GM18508 (cell line): ENCODE results near the gene TRRAP.
"Not testable (repeated sequence)": the region's sequence is repeated elsewhere in the genome, so short reads cannot be mapped to it uniquely, and the experiment has no call there.

ENCODE experiments used
- ATAC-seq: cut with Tn5 transposase; IDR thresholded peaks from one replicate; pipeline ENCODE4 v1.9.1; 2021; ENCODE audit warnings: moderate number of reproducible peaks; ENCODE audit not compliant: insufficient read depth, unreplicated experiment

Gene TRRAP

DNA sequence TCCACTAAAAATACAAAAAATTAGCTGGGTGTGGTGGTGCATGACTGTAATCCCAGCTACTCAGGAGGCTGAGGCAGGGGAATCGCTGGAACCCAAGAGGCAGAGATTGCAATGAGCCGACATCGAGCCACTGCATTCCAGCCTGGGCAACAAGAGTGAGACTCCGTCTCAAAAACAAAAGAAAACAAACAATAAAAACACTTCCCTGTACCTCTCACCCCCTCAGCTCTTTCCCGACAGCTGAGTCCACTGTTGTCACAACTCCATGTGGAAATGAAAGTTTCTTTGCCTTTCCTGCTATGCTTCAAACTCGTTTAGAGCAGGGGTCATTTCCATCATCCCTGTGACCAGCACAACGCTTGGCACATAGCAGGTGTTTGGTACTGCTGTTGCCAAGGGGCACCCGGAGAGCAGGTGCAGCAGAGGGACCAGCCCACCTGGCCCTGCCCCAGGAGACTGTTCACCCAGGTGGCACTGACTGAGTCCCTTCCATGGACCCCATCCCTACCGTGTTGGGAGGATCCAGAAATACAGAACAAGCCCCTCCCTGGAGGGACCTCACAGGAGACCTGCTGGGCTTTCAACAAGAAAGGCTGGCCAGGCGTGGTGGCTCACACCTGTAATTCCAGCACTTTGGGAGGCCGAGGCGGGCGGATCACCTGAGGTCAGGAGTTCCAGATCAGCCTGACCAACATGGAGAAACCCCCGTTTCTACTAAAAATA, 13.4 kb upstream of the TRRAP start:
- ATAC-seq, result no peak

DNA sequence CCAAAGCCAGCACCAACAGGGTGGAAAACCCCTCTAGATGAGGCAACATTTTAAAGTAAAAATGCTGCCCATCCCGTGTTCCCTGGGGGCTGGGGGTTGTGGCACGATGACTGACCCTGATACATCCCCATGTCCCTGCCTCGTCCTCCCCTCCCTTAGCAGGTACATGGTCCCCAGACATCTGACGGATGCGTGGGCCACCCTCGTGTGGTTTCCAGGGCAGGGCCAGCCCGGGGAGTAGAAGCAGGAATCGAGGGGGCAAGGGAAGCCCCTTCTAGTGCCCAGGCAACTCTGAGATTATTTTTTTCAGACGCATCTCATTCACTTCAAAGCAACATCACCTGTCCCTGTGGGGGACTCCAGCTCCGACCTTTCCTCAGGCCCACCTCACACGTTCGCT, 12.0 kb upstream of the TRRAP start:
- ATAC-seq, result no peak

DNA sequence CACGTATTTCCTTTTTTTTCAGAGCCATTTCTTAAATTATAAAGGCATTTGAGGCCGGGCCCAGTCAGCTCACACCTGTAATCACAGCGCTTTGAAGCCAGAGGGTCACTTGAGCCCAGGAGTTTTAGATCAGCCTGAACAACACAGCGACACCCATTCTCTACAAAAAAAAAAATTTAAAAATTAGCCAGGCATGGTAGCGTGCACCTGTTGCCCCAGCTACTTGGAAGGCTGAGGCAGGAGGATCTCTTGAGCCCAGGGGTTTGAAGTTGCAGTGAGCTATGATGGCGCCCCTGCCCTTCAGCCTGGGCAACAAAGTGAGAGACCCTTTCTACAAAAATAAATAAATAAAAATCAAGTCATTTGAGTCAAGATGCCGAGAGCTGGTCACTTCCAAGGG, 11.6 kb upstream of the TRRAP start:
- no peak for ATAC-seq

DNA sequence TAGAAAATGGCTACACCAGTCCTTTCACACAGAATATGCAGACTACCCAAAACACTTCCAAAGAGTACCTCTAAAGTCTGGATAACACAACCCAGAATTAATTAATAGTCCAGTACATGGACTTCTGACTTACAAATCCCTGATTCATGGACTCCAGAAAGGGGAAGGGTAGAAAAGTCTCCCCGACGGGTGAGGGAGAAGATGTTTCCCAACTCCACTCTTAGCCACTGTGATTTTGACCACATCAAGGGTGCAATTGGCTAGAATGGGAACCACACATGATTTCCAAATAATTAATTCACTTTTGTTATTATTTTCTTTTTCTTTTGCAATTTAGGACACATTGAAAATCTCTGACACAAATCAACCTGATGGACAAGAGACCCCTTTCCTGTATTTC, 9.9 kb upstream of the TRRAP start:
- no peak for ATAC-seq

DNA sequence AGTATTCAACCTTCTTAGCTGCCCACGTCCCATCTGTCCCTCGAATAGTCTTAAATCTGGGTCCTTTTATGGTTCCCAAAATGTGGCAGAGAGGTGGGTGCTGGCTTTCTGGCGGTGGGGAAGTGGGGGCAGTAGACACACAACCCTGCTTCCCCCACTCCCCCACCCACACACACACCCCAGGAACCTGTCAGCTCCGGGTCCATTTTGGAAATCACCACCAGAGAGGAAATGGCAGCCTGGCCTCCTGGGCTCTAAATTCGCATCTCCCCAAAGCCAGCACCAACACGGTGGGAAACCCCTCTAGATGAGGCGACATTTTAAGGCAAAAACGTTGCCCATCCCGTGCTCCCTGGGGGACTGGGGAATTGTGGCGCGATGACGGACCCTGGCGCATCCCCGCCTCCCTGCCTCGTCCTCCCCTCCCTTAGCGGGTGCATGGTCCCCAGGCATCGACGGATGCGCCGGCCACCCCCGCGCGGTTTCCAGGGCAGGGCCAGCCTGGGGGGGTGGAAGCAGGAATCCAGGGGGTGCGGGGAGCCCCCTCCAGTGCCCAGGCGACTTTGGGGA, 9.2 kb upstream of the TRRAP start:
- no peak for ATAC-seq

DNA sequence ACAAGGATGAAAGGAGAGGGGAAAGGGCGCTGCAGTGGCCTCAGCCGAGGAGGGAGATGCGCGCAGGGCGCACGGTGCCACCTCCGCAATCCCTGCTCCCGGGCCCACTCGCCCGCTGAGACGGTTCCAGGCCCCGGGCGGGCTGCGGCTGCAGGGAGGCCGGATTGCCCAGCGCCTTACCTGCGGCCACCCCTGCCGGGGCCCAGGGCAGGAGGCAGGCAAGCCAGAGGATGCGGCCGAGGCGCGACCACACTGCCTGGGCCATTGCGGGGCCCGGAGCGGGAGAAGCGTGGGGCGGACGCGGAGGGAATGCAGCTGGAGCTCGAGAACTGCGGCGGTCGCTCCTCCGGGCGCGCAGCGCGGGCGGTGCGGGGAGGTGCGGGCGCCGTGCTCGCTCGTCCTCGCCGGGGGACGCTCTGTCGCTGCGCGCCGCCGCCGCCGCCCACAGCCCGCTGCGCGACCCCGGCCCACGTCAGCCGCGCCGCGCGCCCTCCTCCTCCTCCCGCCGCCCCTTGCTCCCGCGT, 8.7 kb upstream of the TRRAP start, which contains the start of gene TMEM130:
Gene TMEM130 (minus strand): TSS at position 418 of the 524 bp plus-strand sequence. CDS start 153 bp downstream, at position 265.
- no peak for ATAC-seq

DNA sequence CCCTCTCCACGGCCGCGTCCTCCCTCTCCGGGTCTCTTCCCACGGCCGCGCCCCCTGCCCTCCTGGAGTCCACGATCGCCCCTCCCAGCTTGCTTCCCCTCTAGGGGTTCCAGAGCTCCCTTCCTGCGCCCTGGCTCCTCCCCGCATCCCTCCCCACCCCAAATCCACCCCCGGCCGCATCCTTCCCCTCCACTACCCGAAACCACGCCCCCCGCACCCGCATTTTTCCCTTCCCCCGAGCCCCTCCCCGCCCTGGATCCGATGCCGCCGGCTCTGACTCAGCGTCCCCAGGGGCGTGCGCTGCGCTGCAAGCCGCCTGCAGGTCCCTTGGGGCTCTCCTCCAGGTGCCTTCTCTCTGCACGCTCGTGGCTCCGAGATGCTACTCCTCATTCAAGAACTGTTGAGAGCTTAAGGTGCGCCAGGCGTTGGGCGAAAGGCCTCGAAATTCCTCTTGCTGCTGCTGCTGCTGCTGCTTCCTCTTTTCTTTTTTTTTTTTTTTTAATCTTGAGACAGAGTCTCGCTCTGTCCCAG, 8.1 kb upstream of the TRRAP start:
- ATAC-seq, result no peak

DNA sequence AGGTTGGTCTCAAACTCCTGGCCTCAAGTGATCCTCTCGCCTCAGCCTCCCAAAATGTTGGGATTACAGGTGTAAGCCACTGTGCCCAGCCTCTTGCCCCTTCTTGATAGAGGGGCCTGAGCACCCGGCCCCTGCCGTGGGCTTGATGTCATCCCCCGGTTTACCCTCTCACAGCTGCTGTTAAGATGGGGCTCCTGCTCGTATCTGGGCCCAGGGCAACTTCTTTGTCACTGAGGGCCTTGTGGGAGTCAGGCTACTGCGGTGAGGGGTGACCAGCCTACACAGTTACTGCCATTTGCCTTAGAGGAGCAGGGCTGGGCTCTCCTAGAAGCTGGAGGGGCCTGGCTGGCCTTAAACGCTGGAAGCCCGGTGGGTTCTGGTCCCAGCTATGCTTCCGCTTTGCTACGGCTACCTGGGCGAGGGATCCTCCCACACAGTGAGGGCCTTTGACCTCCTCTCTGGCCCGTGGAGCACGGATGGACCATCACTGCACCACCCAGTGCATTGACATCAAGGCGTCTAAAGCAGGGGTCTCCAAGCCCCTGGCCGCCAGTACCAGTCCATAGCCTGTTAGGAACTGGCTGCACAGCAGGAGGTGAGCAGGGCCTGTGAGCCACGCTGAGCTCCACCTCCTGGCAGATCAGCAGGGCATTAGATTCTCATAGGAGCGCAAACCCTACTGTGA, 7.4 kb upstream of the TRRAP start:
- no peak for ATAC-seq

DNA sequence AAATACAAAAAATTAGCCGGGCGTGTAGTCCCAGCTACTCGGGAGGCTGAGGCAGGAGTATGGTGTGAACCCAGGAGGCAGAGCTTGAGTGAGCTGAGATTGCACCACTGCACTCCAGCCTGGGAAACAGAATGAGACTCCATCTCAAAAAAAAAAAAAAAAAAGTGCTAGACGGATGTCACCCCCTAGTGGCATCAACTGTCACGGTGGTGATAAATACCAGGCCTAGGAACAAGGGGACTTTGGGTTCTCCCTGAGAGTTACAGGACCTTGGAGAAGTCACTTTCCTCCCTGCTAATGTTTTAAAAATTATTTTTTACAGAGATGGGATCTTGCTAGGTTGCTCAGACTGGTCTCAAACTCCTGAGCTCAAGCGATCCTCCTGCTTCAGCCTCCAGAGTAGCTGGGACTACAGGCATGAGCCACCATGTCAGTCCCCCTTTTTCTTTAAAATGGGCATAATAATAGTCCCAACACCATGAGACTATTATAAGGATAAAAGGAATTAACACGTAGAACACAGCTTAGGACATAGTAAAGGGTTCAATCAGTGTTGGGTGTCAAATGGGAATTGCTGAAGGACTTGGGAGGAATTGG, 5.9 kb upstream of the TRRAP start:
- ATAC-seq, result no peak

DNA sequence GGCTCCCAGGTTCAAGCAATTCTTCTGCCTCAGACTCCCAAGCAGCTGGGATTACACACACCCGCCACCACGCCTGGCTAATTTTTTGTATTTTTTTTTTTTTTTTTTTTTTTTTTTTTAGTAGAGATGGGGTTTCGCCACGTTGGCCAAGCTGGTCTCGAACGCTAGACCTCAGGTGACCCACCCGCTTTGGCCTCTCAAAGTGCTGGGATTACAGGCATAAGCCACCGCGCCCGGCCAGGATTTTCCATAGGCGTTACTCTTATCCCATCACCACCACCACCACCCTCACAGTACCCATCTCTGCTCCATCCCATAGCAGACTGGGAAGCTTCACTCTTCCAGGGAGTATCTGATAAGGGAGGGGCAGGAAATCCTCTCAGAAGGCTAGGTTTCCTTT, 4.7 kb upstream of the TRRAP start:
- ATAC-seq, result not testable (repeated sequence)

DNA sequence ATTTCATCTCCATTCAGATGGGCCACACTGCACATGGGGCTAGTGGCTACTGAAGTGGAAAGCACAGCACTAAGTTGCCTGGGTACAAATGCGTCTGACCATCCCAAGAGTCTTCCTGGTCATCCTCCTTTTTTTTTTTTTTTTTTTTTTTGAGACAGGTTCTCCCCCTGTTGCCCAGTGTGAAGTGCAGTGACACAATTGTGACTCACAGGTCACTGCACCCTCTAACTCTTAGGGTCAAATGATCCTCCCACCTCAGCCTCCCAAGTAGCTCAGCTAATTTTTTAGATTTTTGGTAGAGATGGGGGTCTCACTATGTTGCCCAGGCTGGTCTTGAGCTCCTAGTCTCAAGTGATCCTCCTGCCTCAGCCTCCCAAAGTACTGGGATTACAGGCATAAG, 3.4 kb upstream of the TRRAP start:
- ATAC-seq, result no peak

DNA sequence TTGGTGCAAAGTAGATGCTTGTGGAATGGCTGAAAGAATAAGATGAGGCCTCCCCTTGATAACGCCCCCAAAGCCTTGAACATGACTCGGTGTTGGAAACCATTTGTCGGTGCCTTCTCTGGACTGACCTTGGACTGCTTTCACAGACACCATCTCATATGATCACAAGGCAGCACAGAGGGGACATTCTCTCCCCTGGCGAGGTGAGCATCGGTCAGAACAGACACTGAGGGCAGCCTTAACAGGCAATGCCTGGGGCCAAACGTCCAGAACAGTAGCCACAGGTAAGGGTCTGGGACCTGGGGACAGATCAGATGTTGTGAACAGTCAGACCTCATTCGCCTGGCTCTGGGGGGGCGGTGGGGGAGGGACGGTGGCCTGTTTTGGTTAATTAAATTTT, 2.8 kb upstream of the TRRAP start:
- ATAC-seq, result no peak

DNA sequence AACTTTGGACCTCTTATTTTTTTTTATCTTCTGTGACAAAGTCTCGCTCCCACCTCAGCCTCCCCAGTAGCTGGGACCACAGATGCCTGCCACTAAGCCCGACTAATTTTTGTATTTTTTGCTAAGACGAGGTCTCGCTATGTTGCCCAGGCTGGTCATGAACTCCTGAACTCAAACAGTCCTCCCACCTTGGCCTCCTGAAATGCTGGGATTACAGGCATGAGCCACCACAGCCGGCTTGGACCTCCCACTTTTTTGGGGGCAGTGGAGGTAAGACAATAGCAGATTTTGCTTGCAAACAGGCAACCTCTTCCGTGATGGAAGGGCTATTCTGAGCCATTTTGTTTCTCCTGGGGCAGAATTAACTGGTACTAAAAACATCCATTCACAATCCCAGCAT, 1.2 kb upstream of the TRRAP start:
- ATAC-seq, result no peak

DNA sequence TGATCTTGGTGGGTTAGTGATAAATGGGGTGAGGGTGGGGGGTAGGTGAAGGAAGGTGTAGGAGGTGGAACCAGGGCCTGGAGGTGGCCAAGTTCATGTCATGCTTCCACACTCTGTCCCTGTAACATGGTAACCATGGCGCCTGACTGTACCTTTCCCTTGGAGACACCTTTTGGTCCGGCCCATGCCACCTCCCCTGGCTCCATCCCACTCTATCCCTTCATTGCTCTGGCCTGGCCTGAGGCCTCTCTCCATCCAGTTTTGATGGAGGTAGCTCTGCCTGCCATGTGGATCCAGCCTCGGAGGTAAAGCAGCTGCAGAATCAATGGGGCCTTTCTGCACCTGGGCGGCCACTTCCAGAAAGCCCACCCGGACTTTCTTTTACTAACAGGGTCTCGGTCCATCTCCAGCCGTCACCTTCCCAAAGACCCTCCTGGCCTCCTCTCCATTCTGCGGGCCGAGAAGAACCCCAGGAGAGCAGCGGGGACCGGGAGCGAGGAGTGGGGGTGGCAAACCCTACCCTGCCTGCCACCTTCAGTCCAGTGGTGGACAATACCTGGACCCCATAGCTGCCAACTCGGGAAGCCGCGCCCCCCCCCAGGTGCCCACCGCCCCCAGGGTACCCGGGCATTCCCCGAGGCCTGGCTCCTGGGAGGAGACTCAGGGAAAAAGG, 504 bp upstream of the TRRAP start:
- ATAC-seq, result no peak

DNA sequence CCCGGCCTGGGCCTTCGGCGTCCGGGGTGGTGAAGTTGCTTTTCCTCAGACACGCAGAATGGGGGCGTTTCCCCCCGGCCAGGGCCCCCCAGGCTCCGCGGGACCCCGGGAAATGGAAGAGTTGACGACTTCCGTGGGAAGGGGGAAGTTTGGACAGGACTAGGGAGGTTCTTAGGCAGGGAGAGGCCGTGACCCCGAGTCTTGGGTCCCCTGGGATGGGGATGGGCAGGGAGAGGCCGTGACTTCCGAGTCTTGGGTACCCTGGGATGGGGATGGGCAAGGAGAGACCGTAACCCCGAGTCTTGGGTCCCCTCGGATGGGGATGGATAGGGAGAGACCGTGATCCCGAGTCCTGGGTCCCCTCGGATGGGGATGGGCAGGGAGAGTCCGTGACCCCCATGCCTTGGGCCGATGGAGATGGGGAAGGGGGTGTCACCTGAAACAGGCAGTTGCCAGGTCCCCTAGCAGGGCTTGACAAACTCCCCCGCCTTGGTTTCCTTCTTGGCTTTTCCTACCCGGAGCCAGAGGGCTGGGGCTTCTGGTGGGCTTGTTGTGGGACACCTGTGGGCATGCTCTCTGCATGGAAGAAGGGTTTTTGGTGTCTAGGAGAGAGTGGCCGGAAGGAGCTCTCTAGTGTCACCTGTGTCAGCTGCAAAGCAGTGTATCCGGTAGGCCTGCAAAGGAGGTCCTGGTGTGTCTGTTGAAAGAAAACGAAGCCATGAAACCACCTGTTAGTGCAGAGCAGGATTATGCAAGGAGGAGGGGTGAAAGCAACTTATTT, 1.1 kb downstream of the TRRAP start:
- ATAC-seq, result peak; percentile 92

DNA sequence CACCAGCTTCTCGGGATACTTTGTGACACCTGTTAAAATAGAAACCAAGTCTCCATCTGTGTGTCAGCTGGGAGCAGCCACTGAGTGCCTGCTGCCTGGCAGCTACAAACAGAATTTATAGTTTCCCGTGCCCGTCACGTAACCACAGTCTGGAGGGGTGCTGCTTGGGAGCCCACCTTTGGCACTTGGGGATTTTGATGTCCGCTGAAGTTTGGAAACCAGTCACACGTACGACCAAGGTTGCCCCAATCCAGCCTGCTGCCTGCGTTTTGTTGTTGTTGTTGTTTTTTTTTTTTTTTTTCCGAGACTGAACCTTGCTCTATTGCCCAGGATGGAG, 1.6 kb downstream of the TRRAP start:
- ATAC-seq, result no peak

DNA sequence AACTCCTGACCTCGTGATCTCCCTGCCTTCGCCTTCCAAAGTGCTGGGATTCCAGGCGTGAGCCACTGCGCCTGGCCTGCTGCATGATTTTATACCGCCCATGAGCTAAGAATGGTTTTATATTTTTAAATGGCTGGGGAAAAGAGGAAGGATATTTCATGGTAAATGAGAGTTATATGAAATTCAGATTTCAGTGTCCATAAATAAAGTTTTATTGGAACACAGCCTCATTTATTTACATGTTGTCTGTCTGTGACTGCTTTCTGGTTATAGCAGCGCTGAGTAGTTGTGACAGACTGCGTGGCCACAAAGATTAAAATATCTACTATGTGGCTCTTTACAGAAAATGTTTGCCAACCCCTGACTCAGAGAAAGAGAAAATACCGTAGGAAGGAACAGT, 2.2 kb downstream of the TRRAP start:
- no peak for ATAC-seq

DNA sequence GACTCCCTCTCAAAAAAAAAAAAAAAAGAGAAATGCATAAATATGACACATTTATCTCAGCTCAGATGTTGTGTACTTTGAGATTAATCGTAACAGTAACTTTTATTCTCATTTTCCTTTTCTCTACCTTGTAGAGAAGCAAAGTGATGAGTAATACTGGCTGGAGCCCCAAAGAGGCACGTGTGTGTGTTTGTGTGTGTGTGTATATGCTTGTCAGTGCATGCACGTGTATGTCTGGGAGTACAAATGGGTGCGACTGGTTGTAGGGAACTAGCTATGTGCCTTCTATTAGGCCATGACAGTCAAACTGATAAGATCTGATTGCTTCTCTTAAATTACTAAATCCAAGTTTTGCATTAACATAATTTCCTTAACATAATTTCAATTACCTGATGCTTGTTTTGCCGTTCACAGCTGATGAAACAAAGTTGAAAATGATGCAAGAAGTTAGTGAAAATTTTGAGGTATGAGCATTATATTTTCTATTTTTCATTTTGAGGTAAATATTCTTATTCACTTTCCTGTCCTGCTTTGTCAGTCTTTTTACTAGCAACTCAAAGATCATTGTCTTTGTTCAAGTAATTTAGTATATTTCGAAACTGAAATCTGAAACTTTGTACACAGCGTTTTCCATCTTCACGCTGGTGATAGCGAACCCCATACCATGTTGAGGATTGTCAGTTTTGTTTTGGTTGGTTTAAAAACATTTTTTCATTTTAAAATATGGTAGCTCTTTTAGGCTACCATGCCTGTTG, 3.4 kb downstream of the TRRAP start:
- ATAC-seq, result no peak

DNA sequence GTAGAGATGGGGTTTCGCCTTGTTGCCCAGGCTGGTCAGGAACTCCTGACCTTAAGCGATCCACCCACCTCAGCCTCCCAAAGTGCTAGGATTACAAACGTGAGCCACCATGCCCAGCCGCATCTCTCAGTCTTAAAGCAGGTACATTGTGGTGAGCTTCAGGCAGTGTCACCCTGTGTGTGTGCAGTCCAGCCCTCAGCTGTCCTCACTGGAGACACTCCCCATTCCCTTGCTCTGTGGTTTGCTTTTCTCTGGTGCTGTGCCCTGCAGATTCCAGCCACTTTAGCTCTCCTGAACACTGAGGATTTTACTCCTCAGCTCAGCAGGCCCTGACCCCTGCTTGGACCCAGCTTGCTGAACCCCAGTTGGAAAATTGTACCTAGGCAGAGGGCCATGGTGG, 6.1 kb downstream of the TRRAP start:
- no peak for ATAC-seq
